ENCODE measurements around the gene SPATA20.

Gene SPATA20

GRCh38 chr17:50549969-50550368 is 3.0 kb downstream of the SPATA20 start:
- no peak overlapping the region for H3K4me2 ChIP-seq (ENCODE audit: low read length)
- no peaks in the 10 kb centered on the region for H3K9me3 ChIP-seq (ENCODE audit: control insufficient read depth, low read length)
- H3K27me3 ChIP-seq (ENCODE audit: control insufficient read depth, insufficient read depth, low read length): no peaks in the 10 kb centered on the region
- H3K79me2 ChIP-seq: peaks cover 2% of the 10 kb centered on the region
- no peak overlapping the region for H3K27ac ChIP-seq
- no peak for TF ChIP-seq CTCF (IDR thresholded peaks at IDR 0.05)
- peaks cover 22% of the 10 kb centered on the region for H3K4me1 ChIP-seq
- H2AFZ ChIP-seq: no peak overlapping the region
- H3K9ac ChIP-seq: no peak overlapping the region
- no peak overlapping the region for H3K4me3 ChIP-seq (ENCODE audit: low read depth, low read length)
- no peaks in the 10 kb centered on the region for H3K36me3 ChIP-seq (ENCODE audit: control insufficient read depth, insufficient read depth, low read length)

GRCh38 chr17:50550661-50551432 is 3.9 kb downstream of the SPATA20 start:
- Histone ChIP-seq H3K27me3 (ENCODE audit: control insufficient read depth, insufficient read depth, low read length) (no peaks in the 10 kb centered on the region), H3K79me2 (peaks cover 2% of the 10 kb centered on the region), H3K9me3 (ENCODE audit: control insufficient read depth, low read length) (no peaks in the 10 kb centered on the region), H2AFZ (no peak overlapping the region), H3K9ac (no peak overlapping the region), H3K4me1 (peaks cover 22% of the 10 kb centered on the region), H3K4me3 (ENCODE audit: low read depth, low read length) (no peak overlapping the region), H3K27ac (peak overlapping the region; percentile 17), H3K4me2 (ENCODE audit: low read length) (peak overlapping the region; percentile 24), H3K36me3 (ENCODE audit: control insufficient read depth, insufficient read depth, low read length) (no peaks in the 10 kb centered on the region)
- peak; percentile 89 for TF ChIP-seq CTCF (IDR thresholded peaks at IDR 0.05)

- Histone ChIP-seq H3K9me3 (ENCODE audit: control insufficient read depth, low read length) (no peaks in the 10 kb centered on the region), H3K4me3 (ENCODE audit: low read depth, low read length) (no peak overlapping the region), H3K27me3 (ENCODE audit: control insufficient read depth, insufficient read depth, low read length) (no peaks in the 10 kb centered on the region), H3K4me1 (peaks cover 19% of the 10 kb centered on the region), H3K27ac (no peak overlapping the region), H3K36me3 (ENCODE audit: control insufficient read depth, insufficient read depth, low read length) (no peaks in the 10 kb centered on the region), H3K4me2 (ENCODE audit: low read length) (no peak overlapping the region), H3K79me2 (no peaks in the 10 kb centered on the region), H3K9ac (no peak overlapping the region), H2AFZ (no peak overlapping the region)
- no peak for TF ChIP-seq CTCF (IDR thresholded peaks at IDR 0.05)
Measured at GRCh38 chr17:50551433-50551815, 4.5 kb downstream of the SPATA20 start.

- H3K27ac ChIP-seq: no peak overlapping the region
- TF ChIP-seq CTCF (IDR thresholded peaks at IDR 0.05): no peak
- H3K79me2 ChIP-seq: no peaks in the 10 kb centered on the region
- no peak overlapping the region for H3K4me2 ChIP-seq (ENCODE audit: low read length)
- no peaks in the 10 kb centered on the region for H3K27me3 ChIP-seq (ENCODE audit: control insufficient read depth, insufficient read depth, low read length)
- H3K9me3 ChIP-seq (ENCODE audit: control insufficient read depth, low read length): no peaks in the 10 kb centered on the region
- no peaks in the 10 kb centered on the region for H3K36me3 ChIP-seq (ENCODE audit: control insufficient read depth, insufficient read depth, low read length)
- H3K4me1 ChIP-seq: peaks cover 16% of the 10 kb centered on the region
- H3K9ac ChIP-seq: no peak overlapping the region
- no peak overlapping the region for H2AFZ ChIP-seq
- no peak overlapping the region for H3K4me3 ChIP-seq (ENCODE audit: low read depth, low read length)
Measured at GRCh38 chr17:50551884-50552283, 4.9 kb downstream of the SPATA20 start.

GRCh38 chr17:50554201-50554600 is 7.2 kb downstream of the SPATA20 start:
- Histone ChIP-seq H3K4me2 (ENCODE audit: low read length) (no peak overlapping the region), H2AFZ (no peak overlapping the region), H3K4me1 (peaks cover 11% of the 10 kb centered on the region), H3K36me3 (ENCODE audit: control insufficient read depth, insufficient read depth, low read length) (no peaks in the 10 kb centered on the region), H3K9me3 (ENCODE audit: control insufficient read depth, low read length) (no peaks in the 10 kb centered on the region), H3K79me2 (no peaks in the 10 kb centered on the region), H3K9ac (no peak overlapping the region), H3K4me3 (ENCODE audit: low read depth, low read length) (no peak overlapping the region), H3K27ac (no peak overlapping the region), H3K27me3 (ENCODE audit: control insufficient read depth, insufficient read depth, low read length) (no peaks in the 10 kb centered on the region)
- no peak for TF ChIP-seq CTCF (IDR thresholded peaks at IDR 0.05)

Measured in parathyroid adenoma (tissue), 2 donors.